GM13977 (cell line): ENCODE results near the gene CCN2.

Experiments
- DNase-seq: peaks from one replicate; pipeline ENCODE4 v3.0.0; 2012; ENCODE audit warnings: low spot score
- CTCF ChIP-seq: IDR thresholded peaks from 2 replicates; pipeline ENCODE4 v1.5.1; 2012; ENCODE audit warnings: mild to moderate bottlenecking, control low read depth; ENCODE audit not compliant: insufficient read depth; ENCODE audit errors: extremely low read depth, missing control alignments
- in situ Hi-C: fragments of 300-500 bp; cut with MboI; formaldehyde crosslinking; loops from one replicate; pipeline ENCODE4 v1.12.0; 2022; ENCODE audit warnings: low sequenced_read_pairs, low pct_unique_long_range_greater_than_20kb, mixed read lengths, inconsistent platforms; ENCODE audit not compliant: unreplicated experiment

Gene CCN2

GRCh38 chr6:131967948-131968347 is 16.8 kb upstream of the CCN2 start:
- in situ Hi-C loops: no loop called here
- no peak for DNase-seq
- TF ChIP-seq CTCF: no peak

- no peak for TF ChIP-seq CTCF
- DNase-seq: no peak
- in situ Hi-C loops: no loop called here
Measured at GRCh38 chr6:131966443-131966842, 15.3 kb upstream of the CCN2 start.

- in situ Hi-C loops: no loop called here
- DNase-seq: no peak
- no peak for TF ChIP-seq CTCF
Measured at GRCh38 chr6:131963063-131963462, 11.9 kb upstream of the CCN2 start.

- in situ Hi-C loops: no loop called here
- TF ChIP-seq CTCF: no peak
- no peak for DNase-seq
Measured at GRCh38 chr6:131960371-131961133, 9.4 kb upstream of the CCN2 start.

GRCh38 chr6:131958542-131959470 is 7.6 kb upstream of the CCN2 start:
- no peak for DNase-seq
- in situ Hi-C loops: no loop called here

More at GRCh38 chr6:131958542-131959470, 7.6 kb upstream of the CCN2 start:
- TF ChIP-seq CTCF: no peak
